Activated CD4-positive, alpha-beta T cell treated with anti-CD3 and anti-CD28 coated beads, Interleukin-2, Interleukin-6, amounts not matched to agents 100 ng/mL and 50 ng/mL, durations not matched to agents 16 hours and 8 hours (primary cell): ENCODE data around the gene NCEH1.
"Not testable (repeated sequence)": the region's sequence is repeated elsewhere in the genome, so short reads cannot be mapped to it uniquely, and the experiment has no call there.

Experiments
- DNase-seq: peaks from one replicate; pipeline ENCODE4 v3.0.0-alpha.2; 2020

Gene NCEH1

GRCh38 chr3:172675441-172676193 is 35.2 kb downstream of the NCEH1 start:
- peak; percentile 60 for DNase-seq

- DNase-seq = peak; percentile 89
Measured at GRCh38 chr3:172673210-172673679, 37.6 kb downstream of the NCEH1 start.

GRCh38 chr3:172669021-172669420 is 41.8 kb downstream of the NCEH1 start:
- DNase-seq = no peak

- peak; percentile 88 for DNase-seq
Measured at GRCh38 chr3:172666873-172667694, 43.8 kb downstream of the NCEH1 start.

GRCh38 chr3:172666181-172666872 is 44.5 kb downstream of the NCEH1 start:
- DNase-seq = no peak

- DNase-seq = not testable (repeated sequence)
Measured at GRCh38 chr3:172665510-172665909, 45.4 kb downstream of the NCEH1 start.

GRCh38 chr3:172660421-172660820 is 50.4 kb downstream of the NCEH1 start:
- DNase-seq = not testable (repeated sequence)

- DNase-seq = no peak
Measured at GRCh38 chr3:172659246-172660002, 51.4 kb downstream of the NCEH1 start.

- DNase-seq = no peak
Measured at GRCh38 chr3:172658344-172659245, 52.3 kb downstream of the NCEH1 start.

- no peak for DNase-seq
Measured at GRCh38 chr3:172656602-172657001, 54.3 kb downstream of the NCEH1 start.

- no peak for DNase-seq
Measured at GRCh38 chr3:172655388-172655787, 55.5 kb downstream of the NCEH1 start.

GRCh38 chr3:172654470-172654869 is 56.4 kb downstream of the NCEH1 start:
- no peak for DNase-seq

- DNase-seq = no peak
Measured at GRCh38 chr3:172653004-172653572, 57.8 kb downstream of the NCEH1 start.

- DNase-seq = no peak
Measured at GRCh38 chr3:172651936-172652625, 58.8 kb downstream of the NCEH1 start.

- no peak for DNase-seq
Measured at GRCh38 chr3:172649987-172650386, 60.9 kb downstream of the NCEH1 start.

GRCh38 chr3:172648747-172649146 is 62.1 kb downstream of the NCEH1 start:
- no peak for DNase-seq

GRCh38 chr3:172647823-172648222 is 63.0 kb downstream of the NCEH1 start:
- no peak for DNase-seq

GRCh38 chr3:172647080-172647479 is 63.8 kb downstream of the NCEH1 start:
- DNase-seq = no peak

GRCh38 chr3:172646439-172647015 is 64.3 kb downstream of the NCEH1 start:
- DNase-seq = no peak

GRCh38 chr3:172644258-172644657 is 66.6 kb downstream of the NCEH1 start:
- no peak for DNase-seq
